ENCODE results near the gene FYCO1. TPM values are rescaled to one million over a fixed set of nuclear protein-coding genes. Genes with fewer than 3 reads are reported as not detected.

The FYCO1 gene
- total and polyA plus RNA-seq, 2 of the 13 experiments (the other 11 are each of a cell fraction or from before 2014, with no cell fraction given), result 2.7 to 4.2 TPM

GRCh38 chr3:45923755-45924154 is 71.9 kb downstream of the FYCO1 start:
- Histone ChIP-seq H3K4me2 (ENCODE audit: low read depth, low read length) (no peak overlapping the region), H3K9ac (ENCODE audit: insufficient read depth, low read depth, low read length) (no peak overlapping the region), H3K27ac (ENCODE audit: extremely low read length, insufficient read depth, low read length) (no peak overlapping the region), H3K4me1 (ENCODE audit: insufficient read depth, low read length) (no peaks in the 10 kb centered on the region), H2AFZ (ENCODE audit: low read length) (no peak overlapping the region), H3K4me3 (replicated peaks in 1 of 3; ENCODE audit: insufficient read depth in 1 of 3, low read depth in 2 of 3, low read length in 3 of 3) (no peak overlapping the region), H3K36me3 (replicated peaks in 1 of 2; ENCODE audit: control insufficient read depth in 1 of 2, insufficient read depth in 2 of 2, low read length in 2 of 2) (peaks cover 10 to 51% of the 10 kb centered on the region in 2 experiments), H3K9me3 (ENCODE audit: low read length) (no peaks in the 10 kb centered on the region), H4K20me1 (ENCODE audit: insufficient read depth, low read length) (no peaks in the 10 kb centered on the region), H3K79me2 (ENCODE audit: insufficient read depth, low read length) (no peaks in the 10 kb centered on the region), H3K27me3 (ENCODE audit: control insufficient read depth in 1 of 2, insufficient read depth in 2 of 2, low read length in 2 of 2) (no peaks in the 10 kb centered on the region)
- FAIRE-seq (no peak), DNase-seq (ENCODE audit: low spot score) (no peak), ATAC-seq (no peak)
- ChIA-PET POLR2A (no interaction called here), CTCF (ENCODE audit: low intra/inter-chr PET ratio, low total read pairs) (no interaction called here)
- 83% methylated on average over 1 of the region's 3 CpGs for WGBS (ENCODE audit: low lambda C conversion rate)
- intact Hi-C loops (cut with micrococcal nuclease; ENCODE audit: unreplicated experiment), result no loop called here
- TF ChIP-seq ZBTB8A (CRISPR knock-in tag; IDR thresholded peaks at IDR 0.05; ENCODE audit: borderline replicate concordance, low read depth) (no peak), FOXC1 (CRISPR knock-in tag; IDR thresholded peaks at IDR 0.05; ENCODE audit: borderline replicate concordance) (no peak), PRMT3 (CRISPR knock-in tag; IDR thresholded peaks at IDR 0.05; ENCODE audit: borderline replicate concordance, low read depth) (no peak), PRDM10 (CRISPR knock-in tag; IDR thresholded peaks at IDR 0.05; ENCODE audit: low read depth) (no peak), ZNF782 (CRISPR knock-in tag; IDR thresholded peaks at IDR 0.05; ENCODE audit: borderline replicate concordance) (no peak), PAWR (CRISPR knock-in tag; IDR thresholded peaks at IDR 0.05; ENCODE audit: borderline replicate concordance) (no peak), ZSCAN20 (CRISPR knock-in tag; IDR thresholded peaks at IDR 0.05; ENCODE audit: borderline replicate concordance) (no peak), CBX5 (CRISPR knock-in tag; IDR thresholded peaks at IDR 0.05; ENCODE audit: borderline replicate concordance) (no peak), PCBP2 (optimal IDR thresholded peaks at IDR 0.05; ENCODE audit: low read depth, low read length, poor library complexity, severe bottlenecking) (no peak), ZNF605 (CRISPR knock-in tag; IDR thresholded peaks at IDR 0.05) (no peak)
- TF ChIP-seq, protein P1, sequence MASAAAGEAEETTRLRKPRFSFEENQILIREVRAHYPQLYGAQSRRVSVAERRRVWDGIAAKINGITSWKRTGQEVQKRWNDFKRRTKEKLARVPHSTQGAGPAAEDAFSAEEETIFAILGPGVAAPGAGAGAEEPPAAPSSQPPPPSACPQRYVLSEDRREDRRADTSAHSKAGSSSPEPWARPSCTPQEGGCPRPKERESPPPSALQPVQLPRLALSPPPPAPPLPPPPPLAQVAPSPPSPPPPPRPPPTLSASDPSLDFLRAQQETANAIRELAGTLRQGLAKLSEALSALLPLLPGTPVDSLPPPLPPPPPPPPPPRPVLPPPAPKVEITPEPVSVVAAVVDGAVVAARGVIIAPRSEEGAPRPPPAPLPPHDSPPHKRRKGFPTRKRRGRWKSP (CRISPR knock-in tag; IDR thresholded peaks at IDR 0.05), result no peak
- TF ChIP-seq, protein P2, sequence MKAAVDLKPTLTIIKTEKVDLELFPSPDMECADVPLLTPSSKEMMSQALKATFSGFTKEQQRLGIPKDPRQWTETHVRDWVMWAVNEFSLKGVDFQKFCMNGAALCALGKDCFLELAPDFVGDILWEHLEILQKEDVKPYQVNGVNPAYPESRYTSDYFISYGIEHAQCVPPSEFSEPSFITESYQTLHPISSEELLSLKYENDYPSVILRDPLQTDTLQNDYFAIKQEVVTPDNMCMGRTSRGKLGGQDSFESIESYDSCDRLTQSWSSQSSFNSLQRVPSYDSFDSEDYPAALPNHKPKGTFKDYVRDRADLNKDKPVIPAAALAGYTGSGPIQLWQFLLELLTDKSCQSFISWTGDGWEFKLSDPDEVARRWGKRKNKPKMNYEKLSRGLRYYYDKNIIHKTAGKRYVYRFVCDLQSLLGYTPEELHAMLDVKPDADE (CRISPR knock-in tag; IDR thresholded peaks at IDR 0.05), result no peak
- TF ChIP-seq, protein P3, sequence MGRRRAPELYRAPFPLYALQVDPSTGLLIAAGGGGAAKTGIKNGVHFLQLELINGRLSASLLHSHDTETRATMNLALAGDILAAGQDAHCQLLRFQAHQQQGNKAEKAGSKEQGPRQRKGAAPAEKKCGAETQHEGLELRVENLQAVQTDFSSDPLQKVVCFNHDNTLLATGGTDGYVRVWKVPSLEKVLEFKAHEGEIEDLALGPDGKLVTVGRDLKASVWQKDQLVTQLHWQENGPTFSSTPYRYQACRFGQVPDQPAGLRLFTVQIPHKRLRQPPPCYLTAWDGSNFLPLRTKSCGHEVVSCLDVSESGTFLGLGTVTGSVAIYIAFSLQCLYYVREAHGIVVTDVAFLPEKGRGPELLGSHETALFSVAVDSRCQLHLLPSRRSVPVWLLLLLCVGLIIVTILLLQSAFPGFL (CRISPR knock-in tag; IDR thresholded peaks at IDR 0.05), result no peak
- TF ChIP-seq, protein P4, sequence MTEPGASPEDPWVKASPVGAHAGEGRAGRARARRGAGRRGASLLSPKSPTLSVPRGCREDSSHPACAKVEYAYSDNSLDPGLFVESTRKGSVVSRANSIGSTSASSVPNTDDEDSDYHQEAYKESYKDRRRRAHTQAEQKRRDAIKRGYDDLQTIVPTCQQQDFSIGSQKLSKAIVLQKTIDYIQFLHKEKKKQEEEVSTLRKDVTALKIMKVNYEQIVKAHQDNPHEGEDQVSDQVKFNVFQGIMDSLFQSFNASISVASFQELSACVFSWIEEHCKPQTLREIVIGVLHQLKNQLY (CRISPR knock-in tag; IDR thresholded peaks at IDR 0.05), result no peak
- TF ChIP-seq, protein P5, sequence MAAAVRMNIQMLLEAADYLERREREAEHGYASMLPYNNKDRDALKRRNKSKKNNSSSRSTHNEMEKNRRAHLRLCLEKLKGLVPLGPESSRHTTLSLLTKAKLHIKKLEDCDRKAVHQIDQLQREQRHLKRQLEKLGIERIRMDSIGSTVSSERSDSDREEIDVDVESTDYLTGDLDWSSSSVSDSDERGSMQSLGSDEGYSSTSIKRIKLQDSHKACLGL (CRISPR knock-in tag; IDR thresholded peaks at IDR 0.05), result no peak
- BruUV-seq (replicated peaks), result no TSS peak
- in situ Hi-C loops (cut with HindIII; ENCODE audit: extremely low pct_ligation_motif_present, low pct_unique_long_range_greater_than_20kb), result loop anchor here (25.0 kb wide), 1 partner anchor 686 kb away; the partner anchor contains the start of gene TMEM158

All from HepG2 (cell line).